Measurements from ENCODE around the gene MYCBP. TPM values are rescaled to one million over a fixed set of nuclear protein-coding genes. Genes with fewer than 3 reads are reported as not detected.

MYCBP gene
- total and polyA plus RNA-seq, 2 of the 8 experiments (the other 6 are each of a cell fraction or from before 2014, with no cell fraction given), result 22.4 to 38.2 TPM

- TF ChIP-seq RNF2 (IDR thresholded peaks at IDR 0.05; ENCODE audit: borderline replicate concordance, low read depth, low read length, missing control alignments, poor library complexity, severe bottlenecking) (no peak), EZH2 (IDR thresholded peaks at IDR 0.05; ENCODE audit: low read depth, low read length, severe bottlenecking) (no peak), SIN3A (conservative IDR thresholded peaks at IDR 0.05 in 1 of 2, IDR thresholded peaks at IDR 0.05 in 1 of 2; ENCODE audit: low read depth in 1 of 2, low read length in 2 of 2) (no peak; a peak in 1 of 4 replicates)
These were observed 14.2 kb downstream of the MYCBP start (continued) for GRCh38 chr1:38858833-38859560.
